KMS-11 (cell line): ENCODE measurements around the gene VPS35L.

Source experiments
- H2AFZ ChIP-seq: fragments of 200-600 bp; sonication (generic); 2 replicates; pipeline ENCODE4 v1.6.1; 2016; ENCODE audit warnings: antibody characterized with exemption, mixed run types, low read depth
- H3K27ac ChIP-seq: fragments of 200-600 bp; sonication (generic); 2 replicates; pipeline ENCODE4 v1.6.1; 2016; ENCODE audit warnings: mild to moderate bottlenecking, mixed run types
- H3K27me3 ChIP-seq: fragments of 200-600 bp; sonication (generic); 2 replicates; pipeline ENCODE4 v1.6.1; 2017; ENCODE audit warnings: mild to moderate bottlenecking, low read depth, mixed run types, moderate library complexity; ENCODE audit not compliant: insufficient read depth
- H3K36me3 ChIP-seq: fragments of 200-600 bp; sonication (generic); 2 replicates; pipeline ENCODE4 v1.6.1; 2017; ENCODE audit warnings: mild to moderate bottlenecking, mixed run types; ENCODE audit not compliant: insufficient read depth
- H3K4me1 ChIP-seq: fragments of 200-600 bp; sonication (generic); 2 replicates; pipeline ENCODE4 v1.6.1; 2016; ENCODE audit warnings: mild to moderate bottlenecking, low read depth, mixed run types; ENCODE audit not compliant: poor library complexity, severe bottlenecking
- H3K4me2 ChIP-seq: fragments of 200-600 bp; sonication (generic); 2 replicates; pipeline ENCODE4 v1.7.0; 2016; ENCODE audit warnings: mild to moderate bottlenecking, mixed run types
- H3K4me3 ChIP-seq: fragments of 200-600 bp; sonication (generic); IDR thresholded peaks from 2 replicates; pipeline ENCODE4 v1.6.1; 2017; ENCODE audit warnings: low read depth, low read length, mixed read lengths; ENCODE audit not compliant: insufficient read depth
- H3K79me2 ChIP-seq: fragments of 200-600 bp; sonication (generic); 2 replicates; pipeline ENCODE4 v1.6.1; 2016; ENCODE audit warnings: low read depth, mixed run types; ENCODE audit not compliant: insufficient read depth
- H3K9ac ChIP-seq: fragments of 200-600 bp; sonication (generic); 2 replicates; pipeline ENCODE4 v1.6.1; 2016; ENCODE audit warnings: mild to moderate bottlenecking, mixed run types
- H4K20me1 ChIP-seq: fragments of 200-600 bp; sonication (generic); 2 replicates; pipeline ENCODE4 v1.6.1; 2016; ENCODE audit warnings: mild to moderate bottlenecking, mixed run types; ENCODE audit not compliant: insufficient read depth
- CTCF ChIP-seq: fragments of 200-600 bp; sonication (generic); conservative IDR thresholded peaks from 2 replicates; pipeline ENCODE4 v1.6.1; 2017; ENCODE audit warnings: low read depth, mild to moderate bottlenecking, antibody characterized with exemption, low read length, moderate library complexity, mixed read lengths

VPS35L gene

GRCh38 chr16:19704321-19705145, 149.0 kb downstream of the VPS35L start:
- Histone ChIP-seq H3K4me2 (no peak overlapping the region), H3K27ac (no peak overlapping the region), H3K36me3 (peaks cover 14% of the 10 kb centered on the region; the same call in 1 of the 2 replicates), H2AFZ (no peak overlapping the region), H3K4me1 (no peaks in the 10 kb centered on the region), H4K20me1 (no peaks in the 10 kb centered on the region), H3K9ac (no peak overlapping the region), H3K27me3 (no peaks in the 10 kb centered on the region), H3K79me2 (no peaks in the 10 kb centered on the region), H3K4me3 (no peak overlapping the region)
- no peak for TF ChIP-seq CTCF

GRCh38 chr16:19705146-19705501, 149.6 kb downstream of the VPS35L start:
- Histone ChIP-seq H3K79me2 (no peaks in the 10 kb centered on the region), H2AFZ (no peak overlapping the region), H3K4me2 (no peak overlapping the region), H3K4me3 (no peak overlapping the region), H4K20me1 (no peaks in the 10 kb centered on the region), H3K27me3 (no peaks in the 10 kb centered on the region), H3K9ac (no peak overlapping the region), H3K27ac (no peak overlapping the region), H3K36me3 (peaks cover 14% of the 10 kb centered on the region; the same call in 1 of the 2 replicates), H3K4me1 (no peaks in the 10 kb centered on the region)
- no peak for TF ChIP-seq CTCF

GRCh38 chr16:19705843-19706242, 150.3 kb downstream of the VPS35L start:
- H3K36me3 ChIP-seq: peaks cover 14% of the 10 kb centered on the region; the same call in 1 of the 2 replicates
- no peak overlapping the region for H3K4me2 ChIP-seq
- H3K27ac ChIP-seq: no peak overlapping the region
- H3K4me3 ChIP-seq: no peak overlapping the region
- H2AFZ ChIP-seq: no peak overlapping the region
- H3K9ac ChIP-seq: no peak overlapping the region
- no peaks in the 10 kb centered on the region for H3K4me1 ChIP-seq
- no peaks in the 10 kb centered on the region for H4K20me1 ChIP-seq
- no peaks in the 10 kb centered on the region for H3K27me3 ChIP-seq
- TF ChIP-seq CTCF: no peak
- H3K79me2 ChIP-seq: no peaks in the 10 kb centered on the region

- Histone ChIP-seq H3K27ac (no peak overlapping the region), H2AFZ (no peak overlapping the region), H3K36me3 (peaks cover 14% of the 10 kb centered on the region; the same call in 1 of the 2 replicates), H3K27me3 (no peaks in the 10 kb centered on the region), H3K4me1 (no peaks in the 10 kb centered on the region), H3K79me2 (no peaks in the 10 kb centered on the region; the same call in 1 of the 2 replicates), H3K4me2 (no peak overlapping the region), H3K9ac (no peak overlapping the region), H3K4me3 (no peak overlapping the region), H4K20me1 (no peaks in the 10 kb centered on the region)
- no peak for TF ChIP-seq CTCF
These were observed 151.3 kb downstream of the VPS35L start for GRCh38 chr16:19706846-19707245.
